HepG2 (cell line): Measurements from ENCODE around the gene DPH7. TPM values are rescaled to one million over a fixed set of nuclear protein-coding genes. Genes with fewer than 3 reads are reported as not detected.
A peak's percentile ranks its signal among the peaks of the same experiment; 100 is the strongest.

Experiments
- DR1 ChIP-seq: sonication (generic); formaldehyde crosslinking; IDR thresholded peaks from 2 replicates; pipeline ENCODE4 v1.8.0; 2021; ENCODE audit warnings: mild to moderate bottlenecking, missing genetic modification reagents, inconsistent platforms
- KDM2A ChIP-seq: sonication (generic); formaldehyde crosslinking; IDR thresholded peaks from 2 replicates; pipeline ENCODE4 v1.4.0; 2020; ENCODE audit warnings: low read depth, missing genetic modification reagents, borderline replicate concordance
- NFAT5 ChIP-seq: sonication (generic); formaldehyde crosslinking; IDR thresholded peaks from 2 replicates; pipeline ENCODE4 v1.4.0; 2020; ENCODE audit warnings: missing genetic modification reagents
- PLSCR1 ChIP-seq: sonication (generic); formaldehyde crosslinking; IDR thresholded peaks from 2 replicates; pipeline ENCODE4 v1.5.0; 2020; ENCODE audit warnings: missing genetic modification reagents, mild to moderate bottlenecking, borderline replicate concordance
- SCMH1 ChIP-seq: sonication (generic); formaldehyde crosslinking; IDR thresholded peaks from 2 replicates; pipeline ENCODE4 v1.9.0; 2021; ENCODE audit warnings: missing genetic modification reagents, mild to moderate bottlenecking, borderline replicate concordance
- ZBED4 ChIP-seq: sonication (generic); formaldehyde crosslinking; IDR thresholded peaks from 2 replicates; pipeline ENCODE4 v1.4.0; 2020; ENCODE audit warnings: missing genetic modification reagents, borderline replicate concordance
- ZBTB44 ChIP-seq: sonication (generic); formaldehyde crosslinking; IDR thresholded peaks from 2 replicates; pipeline ENCODE4 v1.4.0; 2020; ENCODE audit warnings: missing genetic modification reagents
- ZNF263 ChIP-seq: sonication (generic); formaldehyde crosslinking; IDR thresholded peaks from 2 replicates; pipeline ENCODE4 v1.4.0; 2020; ENCODE audit warnings: missing genetic modification reagents
- ZNF496 ChIP-seq: sonication (generic); formaldehyde crosslinking; IDR thresholded peaks from 2 replicates; pipeline ENCODE4 v1.8.1; 2023; ENCODE audit warnings: mild to moderate bottlenecking, moderate library complexity, missing genetic modification reagents; ENCODE audit not compliant: insufficient replicate concordance
- ZXDC ChIP-seq: sonication (generic); formaldehyde crosslinking; IDR thresholded peaks from 2 replicates; pipeline ENCODE4 v1.5.0; 2020; ENCODE audit warnings: mild to moderate bottlenecking, missing genetic modification reagents
- polyA plus RNA-seq, 8 experiments: library from polyadenylated mRNA; depleted of rRNA in 3 of 8; stranded (reverse) in 7 of 8; unstranded in 1 of 8; fragments of >200 nt; fragmentation: Illumina TruSeq in 4 of 8; extraction: Trizol in 4 of 8; gene quantifications; 2 replicates each; pipeline versions ENCODE4 v1.2.1 to v1.2.3, GENCODE V29; 2011 to 2016; ENCODE audit warnings: low read depth in 4 of 8, missing spikeins in 1 of 8, mixed read lengths in 1 of 8; ENCODE audit not compliant: insufficient read depth in 1 of 8
- total RNA-seq, 5 experiments: library from RNA; depleted of rRNA; stranded (reverse); fragments of >200 nt; fragmentation: Illumina TruSeq; extraction: Trizol; gene quantifications; 2 replicates each; pipeline ENCODE4 v1.2.3, GENCODE V29; 2016; ENCODE audit warnings: low read depth in 1 of 5

Gene DPH7
- total and polyA plus RNA-seq, 2 of the 13 experiments (the other 11 are each of a cell fraction or from before 2014, with no cell fraction given), result 27.6 to 31.6 TPM

DNA sequence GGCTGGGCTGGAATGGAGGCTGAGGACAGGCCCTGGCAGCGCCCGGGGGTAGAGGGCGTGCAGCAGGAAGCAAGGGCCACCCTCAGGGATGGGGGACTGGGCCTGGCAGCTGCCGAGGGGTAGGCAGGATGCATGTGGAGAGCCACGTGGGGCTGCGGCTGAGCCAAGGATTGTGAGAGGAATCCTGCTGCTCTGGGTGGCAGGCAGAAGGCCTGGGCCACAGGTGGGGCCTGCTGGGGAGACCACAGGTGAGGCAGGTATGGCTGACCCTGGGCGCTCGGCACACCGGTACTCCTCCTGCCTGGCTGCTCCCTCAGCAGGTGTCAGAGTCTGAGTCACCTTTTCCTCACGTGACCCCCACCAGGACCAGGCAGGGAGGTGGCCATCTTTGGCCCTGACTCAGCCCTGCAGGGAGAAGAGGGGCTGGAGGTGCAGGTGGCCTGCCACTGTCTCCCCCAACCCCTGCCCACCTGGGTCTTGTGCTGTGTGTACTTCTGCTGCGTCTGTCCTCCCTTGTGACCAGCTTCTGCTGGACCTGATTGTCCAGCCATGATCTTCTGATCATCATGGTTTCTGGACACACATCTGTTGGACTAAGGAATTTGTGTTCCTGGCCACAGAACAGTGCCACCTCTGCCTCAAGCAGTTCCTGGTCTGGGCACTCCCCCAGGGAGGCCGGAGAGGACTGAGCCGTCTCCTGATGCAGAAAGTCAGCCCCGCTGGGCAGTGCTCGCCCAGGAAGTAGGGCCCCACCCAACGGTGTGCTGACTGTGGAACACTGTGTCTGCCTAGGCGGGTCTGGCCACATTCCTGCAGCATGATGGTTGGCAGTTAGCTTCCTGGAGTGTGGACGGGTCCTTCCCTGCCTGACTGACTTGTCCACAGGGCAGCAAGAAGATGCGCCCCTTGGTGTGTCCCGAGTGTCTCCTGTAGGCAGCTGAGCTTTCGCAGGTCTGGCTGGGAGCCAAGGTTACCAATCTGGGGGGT is 33.2 kb upstream of the DPH7 start (continued):
- no peak for TF ChIP-seq ZBED4 (CRISPR knock-in tag)
- no peak for TF ChIP-seq ZNF496 (CRISPR knock-in tag)
- no peak for TF ChIP-seq SCMH1 (CRISPR knock-in tag)
- peak; percentile 81 for TF ChIP-seq KDM2A (CRISPR knock-in tag)
- no peak for TF ChIP-seq ZXDC (CRISPR knock-in tag)
- TF ChIP-seq ZBTB44 (CRISPR knock-in tag), result no peak
- TF ChIP-seq DR1, result no peak
- TF ChIP-seq NFAT5 (CRISPR knock-in tag), result no peak
- TF ChIP-seq ZNF263 (CRISPR knock-in tag), result peak; percentile 49
- TF ChIP-seq PLSCR1, result no peak
